GM10266 (cell line): ENCODE data around the gene EIF5B.

Experiments
- DNase-seq: peaks from one replicate; pipeline ENCODE4 v3.0.0; 2012; ENCODE audit errors: extremely low spot score
- CTCF ChIP-seq: IDR thresholded peaks from 2 replicates; pipeline ENCODE4 v1.5.1; 2012; ENCODE audit warnings: mild to moderate bottlenecking, low read depth; ENCODE audit not compliant: control insufficient read depth, insufficient read depth; ENCODE audit errors: missing control alignments

Gene EIF5B

GRCh38 chr2:99376254-99376864 lies 39.2 kb downstream of the EIF5B start:
- TF ChIP-seq CTCF, result no peak
- DNase-seq, result no peak

- DNase-seq, result no peak
- TF ChIP-seq CTCF, result no peak
Measured at GRCh38 chr2:99377879-99378278, 40.7 kb downstream of the EIF5B start.

GRCh38 chr2:99380376-99381010 lies 43.3 kb downstream of the EIF5B start:
- TF ChIP-seq CTCF, result no peak
- DNase-seq, result no peak

- DNase-seq, result no peak
- no peak for TF ChIP-seq CTCF
Measured at GRCh38 chr2:99382143-99382542, 45.0 kb downstream of the EIF5B start.

- no peak for TF ChIP-seq CTCF
- no peak for DNase-seq
Measured at GRCh38 chr2:99386011-99386410, 48.8 kb downstream of the EIF5B start.

- no peak for TF ChIP-seq CTCF
- no peak for DNase-seq
Measured at GRCh38 chr2:99388892-99389291, 51.7 kb downstream of the EIF5B start.

- no peak for TF ChIP-seq CTCF
- DNase-seq, result no peak
Measured at GRCh38 chr2:99389371-99389770, 52.2 kb downstream of the EIF5B start.
